ENCODE data around the gene PTGER4. TPM values are rescaled to one million over a fixed set of nuclear protein-coding genes. Genes with fewer than 3 reads are reported as not detected.

PTGER4 gene
- total RNA-seq, 1 donor from 2014 or later, result 48.3 TPM

DNA sequence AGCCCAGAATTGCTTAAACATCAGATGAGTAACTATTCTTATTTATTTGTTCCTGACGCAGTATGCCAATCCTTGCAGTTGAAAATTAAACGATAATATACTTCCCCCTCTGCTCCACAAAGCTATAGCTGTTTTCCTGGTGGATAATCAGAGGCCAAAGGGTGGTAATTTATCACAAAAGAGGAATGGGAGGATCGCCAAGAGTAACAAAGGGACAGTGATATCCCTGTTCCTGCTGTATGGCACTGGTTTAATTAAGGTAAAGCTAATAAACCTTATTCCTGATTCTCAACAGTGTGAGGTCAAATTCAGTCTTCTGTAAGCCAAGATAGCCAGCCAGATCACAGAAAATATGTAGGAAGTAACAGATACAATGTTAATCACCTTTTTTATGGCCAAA is 33.4 kb upstream of the PTGER4 start:
- Histone ChIP-seq H3K27me3 (no peaks in the 10 kb centered on the region), H3K4me3 (no peak overlapping the region), H3K9me3 (no peaks in the 10 kb centered on the region), H3K27ac (no peak overlapping the region), H3K4me1 (no peaks in the 10 kb centered on the region), H3K36me3 (no peaks in the 10 kb centered on the region)
- intact Hi-C loops (cut with DNase I), result no loop called here
- TF ChIP-seq CTCF (IDR thresholded peaks at IDR 0.05), result no peak
- DNase-seq (ENCODE audit: low spot score in 2 of 2), result no peak

DNA sequence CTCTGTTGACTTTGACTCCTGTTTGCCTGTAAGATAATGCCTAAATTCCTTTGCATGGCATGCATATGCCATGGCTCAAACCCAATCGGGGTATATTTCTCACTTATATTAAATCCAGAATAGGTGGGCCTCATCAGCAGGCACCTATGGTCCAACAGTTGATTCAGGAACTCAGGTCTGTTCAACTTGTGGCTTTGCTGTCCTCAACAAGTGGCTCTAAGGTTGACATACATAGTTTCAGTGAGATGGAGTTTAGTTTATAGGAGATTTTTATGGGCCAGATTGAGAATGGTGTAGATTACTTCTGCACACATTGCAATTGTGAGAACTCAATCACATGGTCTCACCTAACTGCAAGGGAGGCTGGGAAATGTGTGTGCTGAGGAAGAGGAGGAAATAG is 31.6 kb upstream of the PTGER4 start:
- TF ChIP-seq CTCF (IDR thresholded peaks at IDR 0.05), result no peak
- Histone ChIP-seq H3K27me3 (no peaks in the 10 kb centered on the region), H3K9me3 (no peaks in the 10 kb centered on the region), H3K27ac (no peak overlapping the region), H3K36me3 (no peaks in the 10 kb centered on the region), H3K4me1 (no peaks in the 10 kb centered on the region), H3K4me3 (no peak overlapping the region)
- intact Hi-C loops (cut with DNase I), result no loop called here
- DNase-seq (ENCODE audit: low spot score in 2 of 2), result no peak

GRCh38 chr5:40649463-40650030 is 30.2 kb upstream of the PTGER4 start:
- Histone ChIP-seq H3K36me3 (no peaks in the 10 kb centered on the region), H3K27ac (no peak overlapping the region), H3K27me3 (no peaks in the 10 kb centered on the region), H3K4me1 (no peaks in the 10 kb centered on the region), H3K4me3 (no peak overlapping the region), H3K9me3 (no peaks in the 10 kb centered on the region)
- TF ChIP-seq CTCF (IDR thresholded peaks at IDR 0.05), result no peak
- intact Hi-C loops (cut with DNase I), result no loop called here
- no peak for DNase-seq (ENCODE audit: low spot score in 2 of 2)

DNA sequence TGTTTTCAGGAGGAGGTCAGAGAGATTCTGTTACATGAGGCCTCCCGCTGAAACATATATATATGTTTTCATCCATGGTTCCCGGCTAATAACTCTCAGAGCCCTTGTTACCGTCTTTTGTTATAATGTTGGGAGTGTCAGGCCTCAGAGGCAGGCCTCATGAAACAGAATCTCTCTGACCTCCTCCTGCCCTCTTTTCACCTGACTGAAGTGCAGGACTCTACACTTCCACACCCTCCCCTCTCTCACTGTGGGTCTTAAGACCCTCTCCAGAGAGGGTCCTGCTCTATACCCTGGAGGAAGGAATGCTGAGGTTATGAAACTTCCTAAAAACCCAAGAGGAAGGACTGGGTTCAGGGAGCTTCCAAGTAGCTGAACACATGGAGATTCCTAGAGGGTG is 28.5 kb upstream of the PTGER4 start:
- H3K4me1 ChIP-seq, result no peaks in the 10 kb centered on the region
- H3K4me3 ChIP-seq, result no peak overlapping the region
- H3K9me3 ChIP-seq, result no peaks in the 10 kb centered on the region
- DNase-seq (ENCODE audit: low spot score in 2 of 2), result no peak
- intact Hi-C loops (cut with DNase I), result no loop called here
- no peaks in the 10 kb centered on the region for H3K36me3 ChIP-seq
- H3K27me3 ChIP-seq, result no peaks in the 10 kb centered on the region
- no peak for TF ChIP-seq CTCF (IDR thresholded peaks at IDR 0.05)
- H3K27ac ChIP-seq, result no peak overlapping the region

DNA sequence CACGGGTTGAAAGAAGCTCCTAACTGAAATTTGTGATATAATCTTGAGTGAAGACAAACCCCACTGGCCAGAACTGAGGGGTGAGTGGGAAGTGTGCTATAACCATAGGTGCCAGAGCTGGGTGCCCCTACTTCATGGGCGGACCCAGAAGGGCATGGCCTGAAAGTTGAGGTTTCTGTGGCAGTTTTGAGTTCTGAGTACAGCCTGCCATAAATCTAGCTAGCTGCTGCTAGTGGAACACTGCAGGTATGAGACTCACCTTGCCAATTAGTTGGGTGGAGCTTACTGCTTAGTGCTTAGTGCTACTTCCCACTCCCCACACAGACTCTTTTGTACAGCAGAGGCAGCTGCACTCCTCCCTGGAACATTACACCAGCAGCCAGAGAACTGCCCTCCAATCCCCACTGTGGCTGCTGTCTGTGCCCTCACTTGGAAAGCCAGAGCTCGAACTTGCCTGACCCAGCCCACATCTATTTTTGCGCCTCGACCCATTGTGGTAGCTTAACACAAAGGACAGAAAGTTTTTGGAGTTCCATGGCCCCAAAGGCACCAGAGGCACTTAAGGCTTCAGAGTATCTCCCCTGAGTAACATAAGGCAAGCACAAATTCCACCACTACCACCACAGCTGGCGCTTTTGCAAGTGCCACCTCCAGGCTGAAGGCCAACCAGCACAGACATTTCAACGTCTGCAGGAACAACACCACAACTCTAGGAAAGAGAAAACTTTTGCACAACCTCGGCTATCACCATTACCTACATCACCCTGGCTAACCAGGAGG is 27.1 kb upstream of the PTGER4 start:
- intact Hi-C loops (cut with DNase I), result no loop called here

More for the DNA sequence above, 27.1 kb upstream of the PTGER4 start:
- Histone ChIP-seq H3K27me3 (no peaks in the 10 kb centered on the region), H3K36me3 (no peaks in the 10 kb centered on the region), H3K9me3 (no peaks in the 10 kb centered on the region), H3K4me3 (no peak overlapping the region), H3K27ac (no peak overlapping the region), H3K4me1 (no peaks in the 10 kb centered on the region)
- no peak for TF ChIP-seq CTCF (IDR thresholded peaks at IDR 0.05)
- DNase-seq (ENCODE audit: low spot score in 2 of 2), result no peak
